Thoracic aorta (tissue), 2 donors: ENCODE measurements around the gene TOM1. TPM values are rescaled to one million over a fixed set of nuclear protein-coding genes. Genes with fewer than 3 reads are reported as not detected.
"Not testable (repeated sequence)": the region's sequence is repeated elsewhere in the genome, so short reads cannot be mapped to it uniquely, and the experiment has no call there.

ENCODE experiments used
- ATAC-seq: fragments of 150-250 bp; one replicate; pipeline ENCODE4 v1.8.0; 2017; ENCODE audit warnings: low read depth; ENCODE audit not compliant: insufficient number of reproducible peaks, low FRiP score
- DNase-seq: peaks from one replicate; pipeline ENCODE4 v3.0.0-alpha.2; 2020; ENCODE audit warnings: low spot score
- H3K27ac ChIP-seq, 2 donors: fragments of 200-600 bp; sonication (generic); 1 replicate in 1 of 2; 2 replicates in 1 of 2; pipeline ENCODE4 v1.5.1; 2016; ENCODE audit warnings: mild to moderate bottlenecking in 2 of 2, moderate library complexity in 2 of 2
- H3K27me3 ChIP-seq: fragments of 200-600 bp; sonication (generic); replicated peaks from 2 replicates; pipeline ENCODE4 v1.6.0; 2016; ENCODE audit warnings: mild to moderate bottlenecking; ENCODE audit not compliant: insufficient read depth
- H3K36me3 ChIP-seq: fragments of 200-600 bp; sonication (generic); one replicate; pipeline ENCODE4 v1.5.1; 2016
- H3K4me1 ChIP-seq, 2 donors: fragments of 200-600 bp; sonication (generic); 1 replicate in 1 of 2; 2 replicates in 1 of 2; pipeline versions ENCODE4 v1.5.1 to v1.6.0; 2016; ENCODE audit warnings: low read depth in 2 of 2, mild to moderate bottlenecking in 1 of 2; ENCODE audit not compliant: control insufficient read depth in 1 of 2
- H3K4me3 ChIP-seq: fragments of 200-600 bp; sonication (generic); 2 replicates; pipeline ENCODE4 v1.5.1; 2016; ENCODE audit warnings: mild to moderate bottlenecking
- H3K9me3 ChIP-seq: fragments of 200-600 bp; sonication (generic); 2 replicates; pipeline ENCODE4 v1.5.1; 2016
- total RNA-seq, 2 donors: library from RNA; depleted of rRNA; stranded (reverse); fragments of >200 nt; gene quantifications; one replicate each; pipeline versions ENCODE4 v1.1.0 to v1.2.3, GENCODE V29; 2016
- TF ChIP-seq, protein P1 (sequence below): fragments of 200-600 bp; sonication (generic); IDR thresholded peaks from one replicate; pipeline ENCODE4 v1.5.1; 2019; ENCODE audit warnings: antibody characterized with exemption

TOM1 gene
- total RNA-seq, 2 donors from 2014 or later = 64.7 to 78.4 TPM

DNA sequence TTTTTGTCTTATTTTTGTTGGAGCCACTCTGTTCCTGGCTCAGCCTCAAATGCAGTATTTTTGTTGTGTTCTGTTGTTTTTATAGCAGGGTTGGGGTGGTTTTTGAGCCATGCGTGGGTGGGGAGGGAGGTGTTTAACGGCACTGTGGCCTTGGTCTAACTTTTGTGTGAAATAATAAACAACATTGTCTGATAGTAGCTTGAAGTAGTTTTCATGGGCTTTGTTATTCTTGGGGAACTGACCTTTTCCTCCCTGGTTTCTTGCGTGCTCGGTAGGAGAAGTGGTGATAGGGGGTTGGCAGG lies 94.3 kb downstream of the TOM1 start:
- TF ChIP-seq, protein P1, sequence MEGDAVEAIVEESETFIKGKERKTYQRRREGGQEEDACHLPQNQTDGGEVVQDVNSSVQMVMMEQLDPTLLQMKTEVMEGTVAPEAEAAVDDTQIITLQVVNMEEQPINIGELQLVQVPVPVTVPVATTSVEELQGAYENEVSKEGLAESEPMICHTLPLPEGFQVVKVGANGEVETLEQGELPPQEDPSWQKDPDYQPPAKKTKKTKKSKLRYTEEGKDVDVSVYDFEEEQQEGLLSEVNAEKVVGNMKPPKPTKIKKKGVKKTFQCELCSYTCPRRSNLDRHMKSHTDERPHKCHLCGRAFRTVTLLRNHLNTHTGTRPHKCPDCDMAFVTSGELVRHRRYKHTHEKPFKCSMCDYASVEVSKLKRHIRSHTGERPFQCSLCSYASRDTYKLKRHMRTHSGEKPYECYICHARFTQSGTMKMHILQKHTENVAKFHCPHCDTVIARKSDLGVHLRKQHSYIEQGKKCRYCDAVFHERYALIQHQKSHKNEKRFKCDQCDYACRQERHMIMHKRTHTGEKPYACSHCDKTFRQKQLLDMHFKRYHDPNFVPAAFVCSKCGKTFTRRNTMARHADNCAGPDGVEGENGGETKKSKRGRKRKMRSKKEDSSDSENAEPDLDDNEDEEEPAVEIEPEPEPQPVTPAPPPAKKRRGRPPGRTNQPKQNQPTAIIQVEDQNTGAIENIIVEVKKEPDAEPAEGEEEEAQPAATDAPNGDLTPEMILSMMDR = no peak
- DNase-seq (no peak), ATAC-seq (no peak)
- no peaks in the 10 kb centered on the region for H3K9me3 ChIP-seq
- H3K36me3 ChIP-seq = peaks cover 6% of the 10 kb centered on the region
- peaks cover 0 to 15% of the 10 kb centered on the region in 2 donors for H3K4me1 ChIP-seq
- peak overlapping the region in 1 of 2 donors; percentile 25 for H3K27ac ChIP-seq
- H3K27me3 ChIP-seq = no peaks in the 10 kb centered on the region
- H3K4me3 ChIP-seq = no peak overlapping the region

DNA sequence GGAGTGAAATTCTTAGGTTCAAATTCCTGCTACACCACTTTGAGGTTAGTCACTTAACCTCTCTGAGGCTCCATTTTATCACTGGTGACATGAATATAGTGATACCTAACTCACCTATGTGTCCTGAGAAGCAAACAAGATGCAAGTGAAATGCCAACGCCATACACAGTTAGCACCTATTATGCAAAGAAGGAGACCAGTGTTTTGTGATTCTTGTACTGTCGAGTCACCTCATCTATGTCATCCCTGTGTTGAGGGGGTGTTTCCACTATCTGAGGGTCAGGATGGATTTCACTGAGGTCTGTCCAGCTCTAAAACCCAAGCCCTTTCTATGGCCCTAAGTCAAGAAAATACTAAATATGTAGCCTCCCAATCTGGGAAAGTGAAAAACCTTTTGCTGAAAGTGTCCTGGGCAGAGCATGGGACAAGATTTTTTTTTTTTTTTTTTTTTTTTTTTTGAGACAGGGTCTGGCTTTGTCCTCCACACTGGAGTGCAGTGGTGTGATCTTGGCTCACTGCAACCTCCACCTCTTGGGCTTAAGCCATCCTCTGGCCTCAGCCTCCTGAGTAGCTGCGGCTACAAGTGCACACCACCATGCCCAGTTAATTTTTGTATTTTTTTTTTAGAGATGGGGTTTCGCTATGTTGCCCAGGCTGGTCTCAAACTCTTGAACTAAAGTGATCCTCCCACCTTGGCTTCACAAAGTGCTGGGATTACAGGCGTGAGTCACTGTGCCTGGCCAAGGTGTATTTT lies 95.3 kb downstream of the TOM1 start:
- no peak overlapping the region for H3K4me3 ChIP-seq
- H3K27ac ChIP-seq = no peak overlapping the region
- no peak for DNase-seq
- TF ChIP-seq, protein P1 = no peak
- H3K4me1 ChIP-seq = peaks cover 0 to 15% of the 10 kb centered on the region in 2 donors
- no peaks in the 10 kb centered on the region for H3K27me3 ChIP-seq
- H3K36me3 ChIP-seq = peaks cover 1% of the 10 kb centered on the region
- ATAC-seq = no peak
- H3K9me3 ChIP-seq = no peaks in the 10 kb centered on the region

DNA sequence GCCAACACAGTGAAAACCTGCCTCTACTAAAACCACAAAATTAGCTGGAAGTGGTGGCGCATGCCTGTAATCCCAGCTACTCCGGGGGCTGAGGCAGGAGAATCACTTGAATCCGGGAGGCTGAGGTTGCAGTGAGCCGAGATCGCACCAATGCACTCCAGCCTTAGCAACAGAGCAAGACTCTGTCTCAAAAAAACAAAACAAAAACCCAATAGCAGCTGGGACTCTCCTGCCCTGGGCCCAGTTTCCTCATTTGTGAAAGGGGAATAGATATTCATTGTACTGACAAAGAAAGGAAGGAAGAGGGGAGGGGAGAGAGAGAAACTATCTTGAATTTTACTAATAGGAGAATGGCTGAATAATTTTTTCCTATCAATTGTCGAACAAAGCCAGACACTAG lies 96.9 kb downstream of the TOM1 start:
- peaks cover 4 to 27% of the 10 kb centered on the region in 2 donors for H3K4me1 ChIP-seq
- H3K9me3 ChIP-seq, ATAC-seq, H3K27me3 ChIP-seq, H3K36me3 ChIP-seq, DNase-seq, H3K4me3 ChIP-seq: not testable (repeated sequence)
- H3K27ac ChIP-seq = peak overlapping the region in 1 of 2 donors; percentile 51

DNA sequence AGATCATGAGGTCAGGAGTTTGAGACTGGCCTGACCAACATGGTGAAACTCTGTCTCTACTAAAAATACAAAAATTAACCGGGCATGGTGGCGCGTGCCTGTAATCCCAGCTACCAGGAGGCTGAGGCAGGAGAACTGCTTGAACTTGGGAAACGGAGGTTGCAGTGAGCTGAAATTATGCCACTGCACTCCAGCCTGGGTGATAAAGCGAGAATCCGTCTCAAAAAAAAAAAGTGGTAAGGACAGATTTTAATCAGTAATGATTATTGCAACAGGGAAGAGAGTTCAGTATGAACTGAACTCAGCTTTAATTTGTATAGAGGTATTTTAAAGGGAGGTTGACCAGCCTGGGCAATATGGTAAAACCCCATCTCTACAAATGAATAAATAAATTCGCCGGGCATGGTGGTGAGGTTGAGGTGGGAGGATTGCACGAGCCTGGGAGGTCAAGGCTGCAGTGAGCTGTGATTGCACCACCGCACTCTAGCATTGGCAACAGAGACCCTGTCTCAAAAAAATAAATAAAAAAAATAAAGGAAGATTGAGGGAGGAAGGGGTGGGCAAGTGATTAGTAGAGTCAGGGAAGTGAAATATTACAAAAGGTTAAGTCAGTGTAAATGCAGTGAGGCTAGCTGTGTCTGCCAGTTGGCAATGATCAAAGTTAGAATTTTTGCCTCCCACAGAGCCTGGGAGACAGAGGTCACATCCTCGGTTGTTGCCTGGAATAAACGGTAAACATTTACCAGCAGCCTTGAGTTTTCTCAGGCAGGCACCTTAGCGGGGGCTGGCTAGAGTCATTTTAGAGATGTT lies 97.6 kb downstream of the TOM1 start:
- no peaks in the 10 kb centered on the region for H3K27me3 ChIP-seq
- TF ChIP-seq, protein P1 = no peak
- ATAC-seq (no peak), DNase-seq (no peak)
- no peak overlapping the region for H3K27ac ChIP-seq
- H3K4me3 ChIP-seq = no peak overlapping the region
- H3K9me3 ChIP-seq = no peaks in the 10 kb centered on the region
- peaks cover 4 to 31% of the 10 kb centered on the region in 2 donors for H3K4me1 ChIP-seq
- H3K36me3 ChIP-seq = no peaks in the 10 kb centered on the region

Other genes with a start within 250 kb of the TOM1 start
- not detected for gene ISX, start 233.7 kb upstream of the TOM1 start, total RNA-seq
- gene HMGXB4, start 42.4 kb upstream of the TOM1 start, total RNA-seq = 10 to 100 TPM; 14.7 to 15.7 TPM
- 100 to 1,000 TPM in 1 of 2 donors, 10 to 100 TPM in 1; 28.3 to 332 TPM for gene HMOX1, start 81.2 kb downstream of the TOM1 start, total RNA-seq
- 10 to 100 TPM; 18.1 to 53.1 TPM for gene MCM5, start 100.2 kb downstream of the TOM1 start, total RNA-seq
- 10 to 100 TPM; 14.0 to 18.8 TPM for gene RASD2, start 240.9 kb downstream of the TOM1 start, total RNA-seq